DOHH2 (cell line): ENCODE results near the gene DACH1.

ENCODE experiments used
- H3F3A ChIP-seq: fragments of 200-600 bp; sonication (generic), shearing (Covaris generic); 2 replicates; pipeline ENCODE4 v1.6.0; 2016; ENCODE audit warnings: antibody characterized with exemption, mild to moderate bottlenecking; ENCODE audit not compliant: control insufficient read depth, insufficient read depth
- H3K27ac ChIP-seq: fragments of 200-600 bp; sonication (generic); 2 replicates; pipeline ENCODE4 v1.5.1; 2014; ENCODE audit warnings: low read depth, mild to moderate bottlenecking, low read length, moderate library complexity
- H3K27me3 ChIP-seq: fragments of 200-600 bp; sonication (generic); 2 replicates; pipeline ENCODE4 v1.6.1; 2014; ENCODE audit warnings: mild to moderate bottlenecking, low read length, mixed read lengths; ENCODE audit not compliant: control insufficient read depth
- H3K36me3 ChIP-seq: fragments of 200-600 bp; sonication (generic); 2 replicates; pipeline ENCODE4 v1.6.1; 2014; ENCODE audit warnings: mild to moderate bottlenecking, low read length, moderate library complexity, mixed read lengths; ENCODE audit not compliant: control insufficient read depth
- H3K4me1 ChIP-seq: fragments of 200-600 bp; sonication (generic); 2 replicates; pipeline ENCODE4 v1.6.1; 2014; ENCODE audit warnings: mild to moderate bottlenecking, low read length, mixed read lengths; ENCODE audit not compliant: control insufficient read depth
- H3K4me2 ChIP-seq: fragments of 200-600 bp; sonication (generic); 2 replicates; pipeline ENCODE4 v1.6.0; 2014; ENCODE audit warnings: mild to moderate bottlenecking, low read length, moderate library complexity
- H3K4me3 ChIP-seq: fragments of 200-600 bp; sonication (generic); 2 replicates; pipeline ENCODE4 v1.5.1; 2014; ENCODE audit warnings: mild to moderate bottlenecking, low read length, mixed read lengths
- H3K79me2 ChIP-seq: fragments of 200-600 bp; sonication (generic); 2 replicates; pipeline ENCODE4 v1.6.1; 2014; ENCODE audit warnings: mild to moderate bottlenecking, low read length, mixed read lengths; ENCODE audit not compliant: control insufficient read depth
- H3K9me2 ChIP-seq: fragments of 200-600 bp; sonication (generic); replicated peaks from 2 replicates; pipeline ENCODE4 v1.6.1; 2014; ENCODE audit warnings: mild to moderate bottlenecking, low read length, mixed read lengths; ENCODE audit not compliant: control insufficient read depth
- H3K9me3 ChIP-seq: fragments of 200-600 bp; sonication (generic); 2 replicates; pipeline ENCODE4 v1.6.1; 2014; ENCODE audit warnings: antibody characterized with exemption, low read length, mixed read lengths; ENCODE audit not compliant: control insufficient read depth, insufficient read depth
- H4K20me1 ChIP-seq: fragments of 200-600 bp; sonication (generic); 2 replicates; pipeline ENCODE4 v1.6.0; 2014; ENCODE audit warnings: low read depth, mild to moderate bottlenecking, antibody characterized with exemption, low read length, moderate library complexity; ENCODE audit not compliant: control insufficient read depth, insufficient read depth
- CTCF ChIP-seq: fragments of 200-600 bp; sonication (generic); IDR thresholded peaks from one replicate; pipeline ENCODE4 v1.5.1; 2014; ENCODE audit warnings: antibody characterized with exemption, mild to moderate bottlenecking, low read depth, low read length; ENCODE audit not compliant: poor library complexity, severe bottlenecking
- EZH2phosphoT487 ChIP-seq: fragments of 200-600 bp; sonication (generic); IDR thresholded peaks from 2 replicates; pipeline ENCODE4 v1.6.1; 2017; ENCODE audit warnings: borderline replicate concordance, mild to moderate bottlenecking, antibody characterized with exemption, low read length, moderate library complexity, mixed read lengths

DACH1 gene

DNA sequence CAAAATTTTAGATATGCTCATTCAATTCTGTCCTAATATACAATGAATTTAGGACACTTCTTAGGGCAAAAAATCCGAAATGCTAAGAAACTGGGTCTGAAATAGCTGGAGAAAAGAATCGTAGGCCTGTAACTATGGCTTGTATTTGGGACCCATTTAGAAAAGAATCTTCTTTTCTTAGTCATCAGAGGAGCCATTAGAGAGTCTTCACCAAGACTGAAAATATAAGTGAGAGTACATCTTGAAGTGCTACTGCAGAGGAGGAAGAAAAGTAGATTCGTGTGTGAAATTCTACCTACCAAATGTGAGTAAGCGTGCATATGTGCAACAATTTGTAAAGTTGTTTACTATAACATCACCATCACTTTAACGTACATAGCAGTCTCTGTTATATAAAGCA lies 8.8 kb upstream of the DACH1 start:
- Histone ChIP-seq H3K27ac (no peak overlapping the region), H3F3A (no peaks in the 10 kb centered on the region), H3K9me2 (no peaks in the 10 kb centered on the region), H3K4me3 (no peak overlapping the region), H4K20me1 (no peaks in the 10 kb centered on the region), H3K9me3 (no peaks in the 10 kb centered on the region), H3K4me1 (no peaks in the 10 kb centered on the region), H3K4me2 (no peak overlapping the region), H3K36me3 (no peaks in the 10 kb centered on the region), H3K79me2 (no peaks in the 10 kb centered on the region), H3K27me3 (no peaks in the 10 kb centered on the region)
- TF ChIP-seq CTCF (no peak), EZH2phosphoT487 (no peak)

DNA sequence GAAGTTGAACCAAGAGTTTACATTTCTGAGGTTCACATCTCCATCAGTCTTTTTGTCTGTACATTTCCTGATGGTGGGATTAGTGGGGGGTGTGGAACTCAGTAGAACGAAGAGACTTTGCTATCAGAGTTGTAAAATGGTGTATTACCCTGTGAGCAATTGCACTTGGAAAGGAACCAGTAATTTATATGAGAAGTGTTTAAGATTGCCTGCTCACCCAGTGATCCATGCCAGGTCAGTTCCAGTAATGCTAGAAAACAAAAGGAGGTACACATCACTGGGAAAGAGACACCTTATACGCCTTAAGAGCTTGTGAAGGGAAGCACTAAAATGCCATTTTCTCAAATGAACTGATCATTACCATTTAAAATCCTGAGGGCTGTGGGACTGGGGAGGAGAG lies 7.5 kb upstream of the DACH1 start:
- Histone ChIP-seq H3K36me3 (no peaks in the 10 kb centered on the region), H3K27me3 (no peaks in the 10 kb centered on the region), H3K79me2 (no peaks in the 10 kb centered on the region), H3F3A (no peaks in the 10 kb centered on the region), H3K4me3 (no peak overlapping the region), H4K20me1 (no peaks in the 10 kb centered on the region), H3K9me2 (no peaks in the 10 kb centered on the region), H3K4me2 (no peak overlapping the region), H3K27ac (no peak overlapping the region), H3K9me3 (no peaks in the 10 kb centered on the region), H3K4me1 (no peaks in the 10 kb centered on the region)
- no peak for TF ChIP-seq EZH2phosphoT487
- no peak for TF ChIP-seq CTCF

DNA sequence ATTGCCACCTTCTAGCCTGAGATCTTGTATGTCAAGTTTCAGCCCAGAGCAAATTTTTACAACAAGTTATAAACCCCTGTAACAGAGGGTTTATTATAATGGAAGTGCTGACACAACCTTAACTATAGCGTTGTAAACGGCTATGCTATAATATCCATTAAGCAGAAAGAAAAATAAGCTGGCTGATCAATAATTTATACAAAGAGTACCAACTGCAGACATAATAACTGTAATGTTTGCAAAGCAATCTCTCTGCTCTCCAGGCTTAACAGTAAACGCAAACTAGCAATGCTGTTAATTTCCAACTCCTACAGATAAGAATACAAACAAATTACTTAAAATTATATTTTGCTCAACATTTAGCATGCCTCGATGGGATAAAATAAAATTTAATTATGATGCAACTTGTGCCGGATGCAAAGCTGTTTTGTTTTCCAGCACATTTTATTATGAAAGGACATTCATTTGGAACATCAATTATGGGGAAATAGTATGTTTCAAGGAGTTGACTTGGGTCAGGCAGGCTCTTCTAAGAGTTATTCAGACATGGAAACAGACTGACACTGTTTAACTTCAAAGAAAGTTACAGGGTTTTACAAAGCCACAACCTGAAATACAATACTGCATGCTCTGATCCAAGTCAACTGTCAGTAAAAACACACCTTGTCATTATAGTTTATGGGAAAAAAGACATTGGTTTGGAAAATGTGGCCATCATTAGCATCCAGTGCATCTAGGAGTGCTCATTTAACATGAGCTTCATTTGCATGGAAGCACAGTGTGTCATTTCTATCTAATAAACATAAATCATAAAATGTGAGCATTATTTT lies 6.6 kb upstream of the DACH1 start:
- Histone ChIP-seq H3K4me2 (no peak overlapping the region), H3K9me2 (no peaks in the 10 kb centered on the region), H3K9me3 (no peaks in the 10 kb centered on the region), H4K20me1 (no peaks in the 10 kb centered on the region), H3K27me3 (no peaks in the 10 kb centered on the region), H3K79me2 (no peaks in the 10 kb centered on the region), H3K4me3 (no peak overlapping the region), H3F3A (no peaks in the 10 kb centered on the region), H3K36me3 (no peaks in the 10 kb centered on the region), H3K27ac (no peak overlapping the region), H3K4me1 (no peaks in the 10 kb centered on the region)
- TF ChIP-seq EZH2phosphoT487, result no peak

DNA sequence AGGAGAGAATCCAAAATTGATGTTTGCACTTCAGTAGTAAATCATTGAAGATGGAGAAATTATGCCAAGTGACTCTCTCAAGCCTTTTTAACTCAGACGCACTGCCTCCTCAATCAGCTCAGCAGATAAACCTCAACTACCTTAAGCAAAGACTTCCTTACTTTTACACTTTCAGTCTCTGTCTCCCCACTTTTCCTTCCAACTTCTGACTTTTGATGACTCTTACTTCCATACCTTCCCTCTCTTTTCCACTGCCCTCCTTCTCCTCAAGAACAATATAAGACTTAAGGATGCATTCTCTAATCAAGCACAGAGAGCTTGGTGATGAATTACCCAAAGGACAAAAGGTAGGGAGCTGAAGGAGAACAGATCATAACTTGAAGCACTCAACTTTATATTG lies 4.8 kb upstream of the DACH1 start:
- Histone ChIP-seq H3F3A (no peaks in the 10 kb centered on the region), H3K27ac (no peak overlapping the region), H3K9me3 (no peaks in the 10 kb centered on the region)

More for the DNA sequence above, 4.8 kb upstream of the DACH1 start:
- H3K36me3 ChIP-seq, result no peaks in the 10 kb centered on the region
- TF ChIP-seq EZH2phosphoT487 (no peak), CTCF (no peak)
- H3K4me1 ChIP-seq, result no peaks in the 10 kb centered on the region
- H3K4me2 ChIP-seq, result no peak overlapping the region
- no peak overlapping the region for H3K4me3 ChIP-seq
- H3K79me2 ChIP-seq, result no peaks in the 10 kb centered on the region
- no peaks in the 10 kb centered on the region for H4K20me1 ChIP-seq
- no peaks in the 10 kb centered on the region for H3K9me2 ChIP-seq
- 0 out of 2 replicates have a peak, but pooled peaks cover 2% of the 10 kb centered on the region for H3K27me3 ChIP-seq
